Neural cell (in vitro differentiated cells): ENCODE measurements around the gene NKAPD1. TPM values are rescaled to one million over a fixed set of nuclear protein-coding genes. Genes with fewer than 3 reads are reported as not detected.
"Not testable (repeated sequence)": the region's sequence is repeated elsewhere in the genome, so short reads cannot be mapped to it uniquely, and the experiment has no call there.

Experiments
- H2AFZ ChIP-seq: fragments of 200-600, 300-800 bp; sonication (generic), shearing (Covaris generic); 2 replicates; pipeline ENCODE4 v1.6.0; 2014; ENCODE audit warnings: low read depth, mild to moderate bottlenecking, antibody characterized with exemption, low read length, moderate library complexity
- H3F3A ChIP-seq: fragments of 200-600 bp; shearing (Covaris generic); 2 replicates; pipeline ENCODE4 v1.6.1; 2016; ENCODE audit warnings: mild to moderate bottlenecking, moderate library complexity, mixed read lengths, antibody characterized with exemption, low read length; ENCODE audit not compliant: insufficient read depth, poor library complexity, severe bottlenecking
- H3K27ac ChIP-seq: fragments of 200-600, 300-800 bp; sonication (generic), shearing (Covaris generic); 2 replicates; pipeline ENCODE4 v1.5.1; 2014; ENCODE audit warnings: mild to moderate bottlenecking, low read length, moderate library complexity
- H3K27me3 ChIP-seq: fragments of 300-800, 200-600 bp; sonication (generic), shearing (Covaris generic); 2 replicates; pipeline ENCODE4 v1.6.0; 2014; ENCODE audit warnings: mild to moderate bottlenecking, low read depth, low read length, moderate library complexity; ENCODE audit not compliant: insufficient read depth
- H3K36me3 ChIP-seq: fragments of 300-800, 200-600 bp; sonication (generic), shearing (Covaris generic); 2 replicates; pipeline ENCODE4 v1.5.1; 2014; ENCODE audit warnings: mild to moderate bottlenecking, antibody characterized with exemption, low read length, moderate library complexity; ENCODE audit not compliant: insufficient read depth
- H3K4me2 ChIP-seq: fragments of 300-800, 200-600 bp; sonication (generic), shearing (Covaris generic); 2 replicates; pipeline ENCODE4 v1.6.0; 2014; ENCODE audit warnings: mild to moderate bottlenecking, low read length
- H3K4me3 ChIP-seq: fragments of 300-800, 200-600 bp; sonication (generic), shearing (Covaris generic); 2 replicates; pipeline ENCODE4 v1.5.1; 2014; ENCODE audit warnings: mild to moderate bottlenecking, low read length, moderate library complexity
- H3K79me2 ChIP-seq: fragments of 200-600 bp; shearing (Covaris generic); replicated peaks from 2 replicates; pipeline ENCODE4 v1.6.0; 2014; ENCODE audit warnings: mild to moderate bottlenecking, low read length, moderate library complexity; ENCODE audit not compliant: insufficient read depth
- H3K9ac ChIP-seq: fragments of 300-800, 200-600 bp; sonication (generic), shearing (Covaris generic); 2 replicates; pipeline ENCODE4 v1.6.1; 2016; ENCODE audit warnings: mild to moderate bottlenecking, low read length, mixed read lengths
- H3K9me2 ChIP-seq: fragments of 200-600 bp; shearing (Covaris generic); 2 replicates; pipeline ENCODE4 v1.6.1; 2016; ENCODE audit warnings: mild to moderate bottlenecking, low read length, mixed read lengths; ENCODE audit not compliant: insufficient read depth
- H3K9me3 ChIP-seq: fragments of 200-600, 300-800 bp; sonication (generic), shearing (Covaris generic); 2 replicates; pipeline ENCODE4 v1.6.1; 2016; ENCODE audit warnings: mild to moderate bottlenecking, mixed run types, low read length, moderate library complexity, mixed read lengths
- H4K20me1 ChIP-seq: fragments of 200-600 bp; shearing (Covaris generic); 2 replicates; pipeline ENCODE4 v1.6.1; 2016; ENCODE audit warnings: mild to moderate bottlenecking, mixed run types; ENCODE audit not compliant: insufficient read depth
- CTCF ChIP-seq: fragments of 450-650 bp; IDR thresholded peaks from 2 replicates; pipeline ENCODE4 v1.5.1; 2014; ENCODE audit warnings: antibody characterized with exemption, mild to moderate bottlenecking, moderate library complexity; ENCODE audit not compliant: poor library complexity, severe bottlenecking
- EP300 ChIP-seq: fragments of 450-650 bp; conservative IDR thresholded peaks from 2 replicates; pipeline ENCODE4 v1.6.1; 2014; ENCODE audit warnings: antibody characterized with exemption, mild to moderate bottlenecking, moderate library complexity; ENCODE audit not compliant: poor library complexity, severe bottlenecking
- EZH2 ChIP-seq: fragments of 200-600, 300-800 bp; shearing (Covaris generic), sonication (generic); IDR thresholded peaks from 2 replicates; pipeline ENCODE4 v1.6.1; 2014; ENCODE audit warnings: antibody characterized with exemption, low read length, borderline replicate concordance, mild to moderate bottlenecking; ENCODE audit not compliant: insufficient read depth, poor library complexity, severe bottlenecking
- MXI1 ChIP-seq: fragments of 450-650 bp; conservative IDR thresholded peaks from 2 replicates; pipeline ENCODE4 v1.6.1; 2014; ENCODE audit warnings: antibody characterized with exemption, mild to moderate bottlenecking; ENCODE audit not compliant: poor library complexity, severe bottlenecking
- POLR2AphosphoS5 ChIP-seq: IDR thresholded peaks from 2 replicates; pipeline ENCODE4 v1.6.1; 2012
- RAD21 ChIP-seq: fragments of 450-650 bp; conservative IDR thresholded peaks from 2 replicates; pipeline ENCODE4 v1.6.1; 2014; ENCODE audit warnings: antibody characterized with exemption, mild to moderate bottlenecking, moderate library complexity
- REST ChIP-seq: IDR thresholded peaks from 2 replicates; pipeline ENCODE4 v1.6.1; 2012; ENCODE audit warnings: borderline replicate concordance
- SMC3 ChIP-seq: fragments of 450-650 bp; conservative IDR thresholded peaks from 2 replicates; pipeline ENCODE4 v1.6.1; 2014; ENCODE audit warnings: antibody characterized with exemption, mild to moderate bottlenecking, moderate library complexity; ENCODE audit not compliant: poor library complexity
- TAF1 ChIP-seq: IDR thresholded peaks from 2 replicates; pipeline ENCODE4 v1.6.1; 2012; ENCODE audit warnings: low read depth
- polyA plus RNA-seq: library from polyadenylated mRNA; depleted of rRNA; stranded (reverse); fragments of >200 nt; gene quantifications from 2 replicates; pipeline ENCODE4 v1.2.3, GENCODE V29; 2014

The NKAPD1 gene
- polyA plus RNA-seq, 1 donor from 2014 or later: 37.7 TPM

- peak within 1 kb of the TSS; percentile 79 for H3K9ac ChIP-seq
- no peaks in the 10 kb centered on the region for H3K9me3 ChIP-seq
- peaks cover 31% of the 10 kb centered on the region for H3K79me2 ChIP-seq
- peaks cover 12% of the 10 kb centered on the region for H3K36me3 ChIP-seq
- H4K20me1 ChIP-seq: no peaks in the 10 kb centered on the region
- peak within 1 kb of the TSS; percentile 79 for H3K4me3 ChIP-seq
- no peaks in the 10 kb centered on the region for H3K27me3 ChIP-seq
- H3K27ac ChIP-seq: peak within 1 kb of the TSS; percentile 70
- H3K9me2 ChIP-seq: no peaks in the 10 kb centered on the region
- peak within 1 kb of the TSS; percentile 78 for H3K4me2 ChIP-seq
- H3F3A ChIP-seq: no peaks in the 10 kb centered on the region
- H2AFZ ChIP-seq: peak within 1 kb of the TSS; percentile 86
- TF ChIP-seq TAF1 (peak; percentile 87), MXI1 (peak; percentile 81), SMC3 (peak; percentile 65), RAD21 (peak; percentile 45), CTCF (peak; percentile 67), REST (peak; percentile 91), EZH2 (no peak), EP300 (peak; percentile 34), POLR2AphosphoS5 (peak; percentile 98)
These were observed 12.5 kb downstream of the NKAPD1 start, which contains the start of the genes SDHD and TIMM8B for GRCh38 chr11:112086422-112087191. Gene SDHD (plus strand): TSS chr11:112086873. CDS start chr11:112086908, 35 bp downstream. Gene TIMM8B (minus strand): TSS chr11:112086756. CDS start chr11:112086723, 33 bp downstream.

GRCh38 chr11:112087212-112087611 is 13.1 kb downstream of the NKAPD1 start:
- TF ChIP-seq EP300: no peak
- no peak for TF ChIP-seq RAD21
- TF ChIP-seq REST: no peak
- no peak for TF ChIP-seq POLR2AphosphoS5
- TF ChIP-seq SMC3: no peak
- TF ChIP-seq CTCF: no peak
- no peak for TF ChIP-seq EZH2
- no peaks in the 10 kb centered on the region for H3K9me3 ChIP-seq
- peak overlapping the region; percentile 79 for H3K4me3 ChIP-seq
- H3K36me3 ChIP-seq: peaks cover 12% of the 10 kb centered on the region
- peak overlapping the region; percentile 79 for H3K9ac ChIP-seq
- H3K79me2 ChIP-seq: peaks cover 31% of the 10 kb centered on the region
- no peaks in the 10 kb centered on the region for H3K27me3 ChIP-seq
- H3K27ac ChIP-seq: peak overlapping the region; percentile 70
- H2AFZ ChIP-seq: peak overlapping the region; percentile 86
- no peaks in the 10 kb centered on the region for H4K20me1 ChIP-seq
- peak overlapping the region; percentile 57 for H3K4me2 ChIP-seq
- no peaks in the 10 kb centered on the region for H3K9me2 ChIP-seq
- no peaks in the 10 kb centered on the region for H3F3A ChIP-seq

GRCh38 chr11:112095302-112095701 is 21.2 kb downstream of the NKAPD1 start:
- not testable (repeated sequence) for H3K27ac ChIP-seq, H3K9me2 ChIP-seq, H3K9me3 ChIP-seq, H4K20me1 ChIP-seq, H3K4me3 ChIP-seq, H2AFZ ChIP-seq, H3K27me3 ChIP-seq, H3K79me2 ChIP-seq, H3K4me2 ChIP-seq, H3K9ac ChIP-seq, H3K36me3 ChIP-seq, H3F3A ChIP-seq
